Measurements from ENCODE around the gene PGAP2.

PGAP2 gene

GRCh38 chr11:3837793-3838192 is 29.4 kb downstream of the PGAP2 start:
- no peak for DNase-seq (ENCODE audit: low read depth)
- no peak overlapping the region for H3K4me3 ChIP-seq (ENCODE audit: low read depth, low read length)
- TF ChIP-seq CTCF (IDR thresholded peaks at IDR 0.05; ENCODE audit: control insufficient read depth, extremely low read depth, insufficient read depth), result no peak

- H3K4me3 ChIP-seq (ENCODE audit: low read depth, low read length), result no peak overlapping the region
- no peak for DNase-seq (ENCODE audit: low read depth)
- no peak for TF ChIP-seq CTCF (IDR thresholded peaks at IDR 0.05; ENCODE audit: control insufficient read depth, extremely low read depth, insufficient read depth)
Observed at GRCh38 chr11:3838504-3838903, 30.1 kb downstream of the PGAP2 start.

- TF ChIP-seq CTCF (IDR thresholded peaks at IDR 0.05; ENCODE audit: control insufficient read depth, extremely low read depth, insufficient read depth), result no peak
- H3K4me3 ChIP-seq (ENCODE audit: low read depth, low read length), result peak overlapping the region; percentile 79
- DNase-seq (ENCODE audit: low read depth), result no peak
Observed at GRCh38 chr11:3840004-3840869, 31.9 kb downstream of the PGAP2 start.

- TF ChIP-seq CTCF (IDR thresholded peaks at IDR 0.05; ENCODE audit: control insufficient read depth, extremely low read depth, insufficient read depth), result no peak
- peak within 1 kb of the TSS; percentile 79 for H3K4me3 ChIP-seq (ENCODE audit: low read depth, low read length)
- no peak for DNase-seq (ENCODE audit: low read depth)
Observed at GRCh38 chr11:3840870-3841425, 32.6 kb downstream of the PGAP2 start, which contains the start of gene RHOG. Gene RHOG (minus strand): TSS chr11:3840959. CDS start chr11:3828138, 12,821 bp downstream.

- H3K4me3 ChIP-seq (ENCODE audit: low read depth, low read length), result peak overlapping the region; percentile 79
- peak; percentile 68 for TF ChIP-seq CTCF (IDR thresholded peaks at IDR 0.05; ENCODE audit: control insufficient read depth, extremely low read depth, insufficient read depth)
- DNase-seq (ENCODE audit: low read depth), result peak; percentile 55
Observed at GRCh38 chr11:3841426-3842350, 33.3 kb downstream of the PGAP2 start.

- TF ChIP-seq CTCF (IDR thresholded peaks at IDR 0.05; ENCODE audit: control insufficient read depth, extremely low read depth, insufficient read depth), result no peak
- DNase-seq (ENCODE audit: low read depth), result no peak
- H3K4me3 ChIP-seq (ENCODE audit: low read depth, low read length), result no peak overlapping the region
Observed at GRCh38 chr11:3843326-3843725, 35.0 kb downstream of the PGAP2 start.
